CD4-positive, alpha-beta T cell treated with Interleukin-6 at 100 ng/mL for 8 hours (primary cell): ENCODE results near the gene RRM1.
"Not testable (repeated sequence)": the region's sequence is repeated elsewhere in the genome, so short reads cannot be mapped to it uniquely, and the experiment has no call there.

Source experiments
- DNase-seq: peaks from one replicate; pipeline ENCODE4 v3.0.0-alpha.2; 2020; ENCODE audit warnings: mixed read lengths, low spot score

Gene RRM1

GRCh38 chr11:4083198-4083597, 11.4 kb upstream of the RRM1 start:
- DNase-seq = no peak

GRCh38 chr11:4084406-4085125, 10.0 kb upstream of the RRM1 start:
- no peak for DNase-seq

GRCh38 chr11:4085575-4085974, 9.0 kb upstream of the RRM1 start:
- no peak for DNase-seq

- no peak for DNase-seq
Measured at GRCh38 chr11:4086575-4087353, 7.8 kb upstream of the RRM1 start.

GRCh38 chr11:4087551-4087950, 7.0 kb upstream of the RRM1 start:
- no peak for DNase-seq

- peak; percentile 69 for DNase-seq
Measured at GRCh38 chr11:4090258-4090657, 4.3 kb upstream of the RRM1 start.

- DNase-seq = peak; percentile 39
Measured at GRCh38 chr11:4092026-4092425, 2.6 kb upstream of the RRM1 start.

GRCh38 chr11:4093519-4094347, 866 bp upstream of the RRM1 start:
- DNase-seq = no peak

GRCh38 chr11:4095509-4096230, 1.1 kb downstream of the RRM1 start:
- no peak for DNase-seq

- DNase-seq = no peak
Measured at GRCh38 chr11:4098026-4098621, 3.5 kb downstream of the RRM1 start.

- DNase-seq = no peak
Measured at GRCh38 chr11:4102711-4103110, 8.1 kb downstream of the RRM1 start.

GRCh38 chr11:4103269-4103668, 8.7 kb downstream of the RRM1 start:
- no peak for DNase-seq

GRCh38 chr11:4105916-4106315, 11.3 kb downstream of the RRM1 start:
- DNase-seq = no peak

GRCh38 chr11:4111834-4112233, 17.2 kb downstream of the RRM1 start:
- no peak for DNase-seq

- no peak for DNase-seq
Measured at GRCh38 chr11:4115128-4115527, 20.5 kb downstream of the RRM1 start.

- DNase-seq = no peak
Measured at GRCh38 chr11:4118107-4118506, 23.5 kb downstream of the RRM1 start.

GRCh38 chr11:4123218-4123617, 28.6 kb downstream of the RRM1 start:
- no peak for DNase-seq

GRCh38 chr11:4125141-4125540, 30.5 kb downstream of the RRM1 start:
- DNase-seq = no peak

GRCh38 chr11:4127357-4127756, 32.8 kb downstream of the RRM1 start:
- no peak for DNase-seq

- DNase-seq = not testable (repeated sequence)
Measured at GRCh38 chr11:4130219-4130618, 35.6 kb downstream of the RRM1 start.

- DNase-seq = no peak
Measured at GRCh38 chr11:4134806-4135205, 40.2 kb downstream of the RRM1 start.

GRCh38 chr11:4138497-4138896, 43.9 kb downstream of the RRM1 start:
- no peak for DNase-seq
